ENCODE data around the gene KLHL7. TPM values are rescaled to one million over a fixed set of nuclear protein-coding genes. Genes with fewer than 3 reads are reported as not detected.

Gene KLHL7, protein sequence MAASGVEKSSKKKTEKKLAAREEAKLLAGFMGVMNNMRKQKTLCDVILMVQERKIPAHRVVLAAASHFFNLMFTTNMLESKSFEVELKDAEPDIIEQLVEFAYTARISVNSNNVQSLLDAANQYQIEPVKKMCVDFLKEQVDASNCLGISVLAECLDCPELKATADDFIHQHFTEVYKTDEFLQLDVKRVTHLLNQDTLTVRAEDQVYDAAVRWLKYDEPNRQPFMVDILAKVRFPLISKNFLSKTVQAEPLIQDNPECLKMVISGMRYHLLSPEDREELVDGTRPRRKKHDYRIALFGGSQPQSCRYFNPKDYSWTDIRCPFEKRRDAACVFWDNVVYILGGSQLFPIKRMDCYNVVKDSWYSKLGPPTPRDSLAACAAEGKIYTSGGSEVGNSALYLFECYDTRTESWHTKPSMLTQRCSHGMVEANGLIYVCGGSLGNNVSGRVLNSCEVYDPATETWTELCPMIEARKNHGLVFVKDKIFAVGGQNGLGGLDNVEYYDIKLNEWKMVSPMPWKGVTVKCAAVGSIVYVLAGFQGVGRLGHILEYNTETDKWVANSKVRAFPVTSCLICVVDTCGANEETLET
- 18.7 TPM for total RNA-seq
- long read RNA-seq, full-length matches to known transcripts: 43 of 47 reads
- long read RNA-seq, partial matches to known transcripts: 1 of 47 reads
- long read RNA-seq, other reads (novel, unspliced or antisense): 3 of 47 reads

GRCh38 chr7:23105644-23106056, at the start of gene KLHL7:
TSS of gene KLHL7 (plus strand) at chr7:23105785. CDS start at chr7:23106027, 242 bp downstream.
- Histone ChIP-seq H3K36me3 (no peaks in the 10 kb centered on the region), H3K27me3 (ENCODE audit: low read depth) (no peaks in the 10 kb centered on the region), H3K4me1 (peaks cover 23% of the 10 kb centered on the region), H3K27ac (peak within 1 kb of the TSS; percentile 95), H3K9me3 (no peaks in the 10 kb centered on the region), H3K4me3 (peak within 1 kb of the TSS; percentile 92)
- ATAC-seq (peak; percentile 100), DNase-seq (peak; percentile 99)
- intact Hi-C loops (cut with DNase I): no loop called here
- TF ChIP-seq, protein P1, sequence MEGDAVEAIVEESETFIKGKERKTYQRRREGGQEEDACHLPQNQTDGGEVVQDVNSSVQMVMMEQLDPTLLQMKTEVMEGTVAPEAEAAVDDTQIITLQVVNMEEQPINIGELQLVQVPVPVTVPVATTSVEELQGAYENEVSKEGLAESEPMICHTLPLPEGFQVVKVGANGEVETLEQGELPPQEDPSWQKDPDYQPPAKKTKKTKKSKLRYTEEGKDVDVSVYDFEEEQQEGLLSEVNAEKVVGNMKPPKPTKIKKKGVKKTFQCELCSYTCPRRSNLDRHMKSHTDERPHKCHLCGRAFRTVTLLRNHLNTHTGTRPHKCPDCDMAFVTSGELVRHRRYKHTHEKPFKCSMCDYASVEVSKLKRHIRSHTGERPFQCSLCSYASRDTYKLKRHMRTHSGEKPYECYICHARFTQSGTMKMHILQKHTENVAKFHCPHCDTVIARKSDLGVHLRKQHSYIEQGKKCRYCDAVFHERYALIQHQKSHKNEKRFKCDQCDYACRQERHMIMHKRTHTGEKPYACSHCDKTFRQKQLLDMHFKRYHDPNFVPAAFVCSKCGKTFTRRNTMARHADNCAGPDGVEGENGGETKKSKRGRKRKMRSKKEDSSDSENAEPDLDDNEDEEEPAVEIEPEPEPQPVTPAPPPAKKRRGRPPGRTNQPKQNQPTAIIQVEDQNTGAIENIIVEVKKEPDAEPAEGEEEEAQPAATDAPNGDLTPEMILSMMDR (IDR thresholded peaks at IDR 0.05): no peak

- Histone ChIP-seq H3K4me3 (no peak overlapping the region), H3K27ac (no peak overlapping the region), H3K36me3 (no peaks in the 10 kb centered on the region), H3K27me3 (ENCODE audit: low read depth) (no peaks in the 10 kb centered on the region), H3K4me1 (no peaks in the 10 kb centered on the region), H3K9me3 (no peaks in the 10 kb centered on the region)
- intact Hi-C loops (cut with DNase I): loop anchor here (10.0 kb wide), 1 partner anchor 204 kb away; no protein-coding TSS in a partner anchor
- DNase-seq (no peak), ATAC-seq (no peak)
- TF ChIP-seq, protein P1 (IDR thresholded peaks at IDR 0.05): no peak
These were observed 47.0 kb upstream of the KLHL7 start for GRCh38 chr7:23058408-23059096.

DNA sequence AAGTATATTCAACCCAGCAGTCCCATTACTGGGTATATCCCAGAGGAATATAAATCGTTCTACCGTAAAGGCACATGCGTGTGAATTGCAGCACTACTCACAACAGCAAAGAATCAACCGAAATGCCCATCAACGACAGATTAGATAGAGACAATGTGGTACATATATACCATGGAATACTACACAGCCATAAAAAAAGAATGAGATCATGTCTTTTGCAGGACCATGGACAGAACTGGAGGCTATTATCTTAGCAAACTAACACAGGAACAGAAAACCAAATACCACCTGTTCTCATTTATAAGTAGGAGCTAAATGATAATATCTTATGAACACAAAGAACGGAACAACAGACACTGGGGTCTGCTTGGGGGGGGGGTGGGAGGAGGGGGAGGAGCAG, 44.3 kb upstream of the KLHL7 start:
- H3K4me3 ChIP-seq: no peak overlapping the region
- TF ChIP-seq, protein P1 (IDR thresholded peaks at IDR 0.05): no peak
- no peaks in the 10 kb centered on the region for H3K9me3 ChIP-seq
- no peaks in the 10 kb centered on the region for H3K36me3 ChIP-seq
- intact Hi-C loops (cut with DNase I): loop anchor here (10.0 kb wide), 1 partner anchor 507 kb away; no protein-coding TSS in a partner anchor
- H3K4me1 ChIP-seq: no peaks in the 10 kb centered on the region
- no peak for DNase-seq
- H3K27me3 ChIP-seq (ENCODE audit: low read depth): no peaks in the 10 kb centered on the region
- no peak overlapping the region for H3K27ac ChIP-seq
- no peak for ATAC-seq

DNA sequence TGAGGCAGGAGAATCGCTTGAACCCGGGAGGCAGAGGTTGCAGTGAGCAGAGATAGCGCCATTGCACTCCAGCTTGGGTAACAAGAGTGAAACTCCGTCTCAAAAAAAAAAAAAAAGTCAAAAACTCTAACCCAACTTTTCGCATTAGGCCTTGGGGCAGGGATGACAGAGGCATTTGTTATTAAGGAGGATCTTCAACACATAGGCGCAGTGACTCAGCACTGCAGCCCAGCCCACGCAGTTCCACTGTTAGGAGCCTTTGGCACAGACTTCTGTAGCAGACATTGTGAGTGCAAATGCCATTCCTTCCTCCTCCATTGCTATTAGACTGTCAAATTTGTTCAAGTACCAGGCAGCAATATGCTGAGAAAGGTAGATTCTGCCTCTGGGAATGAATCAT, 43.1 kb upstream of the KLHL7 start:
- Histone ChIP-seq H3K4me3 (no peak overlapping the region), H3K4me1 (no peaks in the 10 kb centered on the region), H3K9me3 (no peaks in the 10 kb centered on the region), H3K27ac (no peak overlapping the region), H3K36me3 (no peaks in the 10 kb centered on the region), H3K27me3 (ENCODE audit: low read depth) (no peaks in the 10 kb centered on the region)
- ATAC-seq (no peak), DNase-seq (no peak)
- TF ChIP-seq, protein P1 (IDR thresholded peaks at IDR 0.05): no peak
- intact Hi-C loops (cut with DNase I): loop anchor here (10.0 kb wide), 1 partner anchor 508 kb away; no protein-coding TSS in a partner anchor

GRCh38 chr7:23065974-23066373, 39.6 kb upstream of the KLHL7 start:
- Histone ChIP-seq H3K4me1 (no peaks in the 10 kb centered on the region), H3K27ac (no peak overlapping the region), H3K9me3 (no peaks in the 10 kb centered on the region), H3K36me3 (no peaks in the 10 kb centered on the region), H3K27me3 (ENCODE audit: low read depth) (no peaks in the 10 kb centered on the region), H3K4me3 (no peak overlapping the region)
- ATAC-seq (no peak), DNase-seq (no peak)
- intact Hi-C loops (cut with DNase I): loop anchor here (10.0 kb wide), 1 partner anchor 511 kb away; no protein-coding TSS in a partner anchor
- TF ChIP-seq, protein P1 (IDR thresholded peaks at IDR 0.05): no peak

Data from lower lobe of right lung (tissue), 2 donors.